ENCODE measurements around the gene POLA2. TPM values are rescaled to one million over a fixed set of nuclear protein-coding genes. Genes with fewer than 3 reads are reported as not detected.
A peak's percentile ranks its signal among the peaks of the same experiment; 100 is the strongest.

The POLA2 gene
- total RNA-seq, 1 donor from 2014 or later = 8.6 TPM

- Mint-ChIP-seq H3K27ac (ENCODE audit: unreplicated experiment) (no peak overlapping the region), H3K4me3 (ENCODE audit: unreplicated experiment) (no peak overlapping the region), H3K36me3 (ENCODE audit: unreplicated experiment) (no peaks in the 10 kb centered on the region), H3K27me3 (ENCODE audit: unreplicated experiment) (peaks cover 9% of the 10 kb centered on the region), H3K4me1 (ENCODE audit: low read depth, unreplicated experiment) (peaks cover 20% of the 10 kb centered on the region), H3K9me3 (ENCODE audit: unreplicated experiment) (peaks cover 1% of the 10 kb centered on the region)
- TF ChIP-seq CTCF (IDR thresholded peaks at IDR 0.05; ENCODE audit: partially characterized antibody, unreplicated experiment) = no peak
- DNase-seq = no peak
Observed at GRCh38 chr11:65307298-65308229, 45.8 kb downstream of the POLA2 start.

- peaks cover 18% of the 10 kb centered on the region for H3K4me1 Mint-ChIP-seq (ENCODE audit: low read depth, unreplicated experiment)
- no peaks in the 10 kb centered on the region for H3K36me3 Mint-ChIP-seq (ENCODE audit: unreplicated experiment)
- peaks cover 1% of the 10 kb centered on the region for H3K9me3 Mint-ChIP-seq (ENCODE audit: unreplicated experiment)
- no peak overlapping the region for H3K27ac Mint-ChIP-seq (ENCODE audit: unreplicated experiment)
- peaks cover 7% of the 10 kb centered on the region for H3K27me3 Mint-ChIP-seq (ENCODE audit: unreplicated experiment)
- no peak overlapping the region for H3K4me3 Mint-ChIP-seq (ENCODE audit: unreplicated experiment)
- TF ChIP-seq CTCF (IDR thresholded peaks at IDR 0.05; ENCODE audit: partially characterized antibody, unreplicated experiment) = no peak
- DNase-seq = no peak
Observed at GRCh38 chr11:65308281-65308891, 46.6 kb downstream of the POLA2 start.

- Mint-ChIP-seq H3K4me3 (ENCODE audit: unreplicated experiment) (no peak overlapping the region), H3K27me3 (ENCODE audit: unreplicated experiment) (peaks cover 11% of the 10 kb centered on the region), H3K36me3 (ENCODE audit: unreplicated experiment) (no peaks in the 10 kb centered on the region), H3K4me1 (ENCODE audit: low read depth, unreplicated experiment) (peaks cover 22% of the 10 kb centered on the region), H3K27ac (ENCODE audit: unreplicated experiment) (no peak overlapping the region), H3K9me3 (ENCODE audit: unreplicated experiment) (peaks cover 1% of the 10 kb centered on the region)
- peak; percentile 48 for DNase-seq
- no peak for TF ChIP-seq CTCF (IDR thresholded peaks at IDR 0.05; ENCODE audit: partially characterized antibody, unreplicated experiment)
Observed at GRCh38 chr11:65309006-65309405, 47.2 kb downstream of the POLA2 start.

- no peak for TF ChIP-seq CTCF (IDR thresholded peaks at IDR 0.05; ENCODE audit: partially characterized antibody, unreplicated experiment)
- Mint-ChIP-seq H3K4me1 (ENCODE audit: low read depth, unreplicated experiment) (peaks cover 22% of the 10 kb centered on the region), H3K27me3 (ENCODE audit: unreplicated experiment) (peaks cover 11% of the 10 kb centered on the region), H3K36me3 (ENCODE audit: unreplicated experiment) (no peaks in the 10 kb centered on the region), H3K4me3 (ENCODE audit: unreplicated experiment) (no peak overlapping the region), H3K27ac (ENCODE audit: unreplicated experiment) (no peak overlapping the region), H3K9me3 (ENCODE audit: unreplicated experiment) (peaks cover 3% of the 10 kb centered on the region)
- no peak for DNase-seq
Observed at GRCh38 chr11:65310215-65310614, 48.5 kb downstream of the POLA2 start.

GRCh38 chr11:65310736-65311135 lies 49.0 kb downstream of the POLA2 start:
- peaks cover 11% of the 10 kb centered on the region for H3K27me3 Mint-ChIP-seq (ENCODE audit: unreplicated experiment)
- no peaks in the 10 kb centered on the region for H3K36me3 Mint-ChIP-seq (ENCODE audit: unreplicated experiment)
- TF ChIP-seq CTCF (IDR thresholded peaks at IDR 0.05; ENCODE audit: partially characterized antibody, unreplicated experiment) = no peak
- H3K4me3 Mint-ChIP-seq (ENCODE audit: unreplicated experiment) = peak overlapping the region; percentile 42
- H3K4me1 Mint-ChIP-seq (ENCODE audit: low read depth, unreplicated experiment) = peaks cover 21% of the 10 kb centered on the region
- H3K27ac Mint-ChIP-seq (ENCODE audit: unreplicated experiment) = peak overlapping the region; percentile 70
- DNase-seq = peak; percentile 40
- H3K9me3 Mint-ChIP-seq (ENCODE audit: unreplicated experiment) = peaks cover 3% of the 10 kb centered on the region
